ENCODE data around the gene ZNRF4. TPM values are rescaled to one million over a fixed set of nuclear protein-coding genes. Genes with fewer than 3 reads are reported as not detected.

The ZNRF4 gene
- total RNA-seq, 1 donor from 2014 or later = not detected

DNA sequence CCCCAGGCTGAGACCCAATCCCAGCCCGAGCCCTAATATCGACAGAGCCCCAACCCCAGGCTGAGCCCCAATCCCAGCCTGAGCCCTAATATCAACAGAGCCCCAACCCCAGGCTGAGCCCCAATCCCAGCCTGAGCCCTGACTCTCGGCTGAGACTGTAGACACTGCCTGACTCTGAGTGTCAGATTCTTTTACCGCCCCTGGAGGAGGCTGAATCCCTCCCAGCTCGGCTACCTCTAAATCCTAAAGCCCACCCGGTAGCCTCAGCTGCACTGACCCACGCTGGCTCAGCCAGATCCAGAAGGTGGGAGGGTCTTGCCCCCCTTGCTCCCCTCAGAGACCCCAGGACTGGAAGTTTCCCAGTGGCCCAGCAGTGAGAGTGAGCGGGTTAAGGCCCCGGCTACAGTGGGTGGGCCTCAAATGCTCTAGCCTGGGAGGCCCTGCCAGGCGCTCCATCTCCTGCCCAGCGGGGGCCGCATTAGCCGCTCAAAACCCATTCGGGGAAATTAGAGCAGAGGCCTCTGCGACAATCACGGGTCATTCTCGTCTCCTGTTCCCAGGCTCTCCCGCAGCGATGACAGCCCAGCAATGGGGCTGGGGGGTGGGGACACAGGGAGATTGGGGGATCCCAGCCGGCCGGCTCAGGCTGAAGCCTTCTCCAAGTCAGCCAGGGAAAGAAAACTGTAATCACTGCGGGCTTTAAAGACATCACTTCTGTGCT lies 43.8 kb downstream of the ZNRF4 start:
- H3K27me3 ChIP-seq = peaks cover 40% of the 10 kb centered on the region
- H3K27ac ChIP-seq = no peak overlapping the region
- no peaks in the 10 kb centered on the region for H3K4me1 ChIP-seq
- no peaks in the 10 kb centered on the region for H3K36me3 ChIP-seq
- DNase-seq (no peak), ATAC-seq (peak; percentile 25)
- no peak overlapping the region for H3K4me3 ChIP-seq
- intact Hi-C loops (cut with DNase I) = no loop called here
- TF ChIP-seq, protein P1, sequence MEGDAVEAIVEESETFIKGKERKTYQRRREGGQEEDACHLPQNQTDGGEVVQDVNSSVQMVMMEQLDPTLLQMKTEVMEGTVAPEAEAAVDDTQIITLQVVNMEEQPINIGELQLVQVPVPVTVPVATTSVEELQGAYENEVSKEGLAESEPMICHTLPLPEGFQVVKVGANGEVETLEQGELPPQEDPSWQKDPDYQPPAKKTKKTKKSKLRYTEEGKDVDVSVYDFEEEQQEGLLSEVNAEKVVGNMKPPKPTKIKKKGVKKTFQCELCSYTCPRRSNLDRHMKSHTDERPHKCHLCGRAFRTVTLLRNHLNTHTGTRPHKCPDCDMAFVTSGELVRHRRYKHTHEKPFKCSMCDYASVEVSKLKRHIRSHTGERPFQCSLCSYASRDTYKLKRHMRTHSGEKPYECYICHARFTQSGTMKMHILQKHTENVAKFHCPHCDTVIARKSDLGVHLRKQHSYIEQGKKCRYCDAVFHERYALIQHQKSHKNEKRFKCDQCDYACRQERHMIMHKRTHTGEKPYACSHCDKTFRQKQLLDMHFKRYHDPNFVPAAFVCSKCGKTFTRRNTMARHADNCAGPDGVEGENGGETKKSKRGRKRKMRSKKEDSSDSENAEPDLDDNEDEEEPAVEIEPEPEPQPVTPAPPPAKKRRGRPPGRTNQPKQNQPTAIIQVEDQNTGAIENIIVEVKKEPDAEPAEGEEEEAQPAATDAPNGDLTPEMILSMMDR (IDR thresholded peaks at IDR 0.05) = no peak
- peaks cover 11% of the 10 kb centered on the region for H3K9me3 ChIP-seq

- ATAC-seq = no peak
- Histone ChIP-seq H3K4me3 (no peak overlapping the region), H3K4me1 (no peaks in the 10 kb centered on the region), H3K9me3 (peaks cover 11% of the 10 kb centered on the region), H3K36me3 (no peaks in the 10 kb centered on the region), H3K27me3 (peaks cover 19% of the 10 kb centered on the region), H3K27ac (no peak overlapping the region)
- no peak for DNase-seq
- TF ChIP-seq, protein P1 (IDR thresholded peaks at IDR 0.05) = no peak
- intact Hi-C loops (cut with DNase I) = no loop called here
These were observed 46.7 kb downstream of the ZNRF4 start for GRCh38 chr19:5501907-5502306.

GRCh38 chr19:5503598-5503997 lies 48.4 kb downstream of the ZNRF4 start:
- ATAC-seq = no peak
- H3K4me3 ChIP-seq = no peak overlapping the region
- TF ChIP-seq, protein P1 (IDR thresholded peaks at IDR 0.05) = no peak

GRCh38 chr19:5504114-5504513 lies 48.9 kb downstream of the ZNRF4 start:
- intact Hi-C loops (cut with DNase I) = no loop called here
- DNase-seq (no peak), ATAC-seq (no peak)
- no peak overlapping the region for H3K4me3 ChIP-seq
- no peaks in the 10 kb centered on the region for H3K4me1 ChIP-seq
- H3K9me3 ChIP-seq = peaks cover 11% of the 10 kb centered on the region
- TF ChIP-seq, protein P1 (IDR thresholded peaks at IDR 0.05) = no peak
- H3K27me3 ChIP-seq = peaks cover 4% of the 10 kb centered on the region
- no peak overlapping the region for H3K27ac ChIP-seq
- no peaks in the 10 kb centered on the region for H3K36me3 ChIP-seq

More at GRCh38 chr19:5503598-5503997, 48.4 kb downstream of the ZNRF4 start:
- Histone ChIP-seq H3K36me3 (no peaks in the 10 kb centered on the region), H3K4me1 (no peaks in the 10 kb centered on the region), H3K27ac (no peak overlapping the region), H3K27me3 (peaks cover 8% of the 10 kb centered on the region), H3K9me3 (peaks cover 11% of the 10 kb centered on the region)
- no peak for DNase-seq
- intact Hi-C loops (cut with DNase I) = no loop called here

Other genes with a start within 250 kb of the ZNRF4 start
- 131 TPM for gene PTPRS, start 114.6 kb upstream of the ZNRF4 start, total RNA-seq
- gene TINCR, start 112.5 kb downstream of the ZNRF4 start, total RNA-seq = 5.6 TPM
- 74.2 TPM for gene SAFB2, start 167.4 kb downstream of the ZNRF4 start, total RNA-seq
- gene SAFB, start 167.7 kb downstream of the ZNRF4 start, total RNA-seq = 71.9 TPM
- 48.3 TPM for gene MICOS13, start 225.1 kb downstream of the ZNRF4 start, total RNA-seq
- gene HSD11B1L, start 225.6 kb downstream of the ZNRF4 start, total RNA-seq = 6.6 TPM
- 564 TPM for gene RPL36, start 234.9 kb downstream of the ZNRF4 start, total RNA-seq